ENCODE results near the gene UCK2. TPM values are rescaled to one million over a fixed set of nuclear protein-coding genes. Genes with fewer than 3 reads are reported as not detected.
A peak's percentile ranks its signal among the peaks of the same experiment; 100 is the strongest.

The UCK2 gene
- total and polyA plus RNA-seq, 9 of the 15 experiments (the other 6 are each of a cell fraction or from before 2014, with no cell fraction given), result 71.6 to 145 (median 95.8) TPM

DNA sequence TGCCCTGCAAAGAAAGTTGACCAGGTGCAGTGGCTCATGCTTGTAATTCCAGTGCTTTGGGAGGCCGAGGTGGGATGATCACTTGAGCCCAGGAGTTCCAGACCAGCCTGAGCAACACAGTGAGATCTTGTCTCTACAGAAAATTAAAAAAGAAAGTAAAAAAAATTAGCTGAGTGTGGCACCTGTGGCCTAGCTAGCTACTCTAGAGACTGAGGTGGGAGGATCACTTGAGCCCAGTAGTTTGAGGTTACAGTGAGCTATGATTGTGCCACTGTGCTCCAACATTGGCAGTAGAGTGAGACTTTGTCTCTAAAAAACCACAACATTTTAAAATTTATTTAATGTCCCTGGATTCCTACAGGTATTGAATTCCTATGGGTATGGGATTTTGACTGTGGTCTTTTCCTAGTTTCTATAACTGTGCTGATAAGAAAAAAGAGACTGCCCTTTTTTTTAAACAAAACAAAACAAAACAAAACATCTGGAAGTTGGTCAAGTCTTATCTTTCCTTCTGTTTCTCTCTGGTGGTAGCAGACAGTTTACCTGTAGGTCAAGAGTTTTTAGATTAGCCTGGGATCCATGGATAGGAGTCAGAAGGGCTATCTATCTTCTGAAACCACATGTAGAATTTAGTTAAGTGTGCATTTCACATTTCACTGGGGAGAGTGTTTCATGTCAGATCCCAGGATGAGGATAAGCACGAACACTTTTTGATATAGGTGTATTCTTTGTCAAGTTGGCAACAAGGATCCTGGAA lies 18.8 kb downstream of the UCK2 start:
- H3K4me1 ChIP-seq (replicated peaks in 1 of 2; ENCODE audit: control insufficient read depth in 2 of 2, insufficient read depth in 2 of 2, low read length in 2 of 2), result peaks cover 30 to 62% of the 10 kb centered on the region in 2 experiments
- POLR2A ChIA-PET, result interaction anchor here (0.7 to 4.7 kb wide), 6 partner anchors 9 to 77 kb away, joined by 3 to 41 read pairs (median 4); partner anchors contain the start of gene TMCO1
- TF ChIP-seq TAF9B (IDR thresholded peaks at IDR 0.05; ENCODE audit: partially characterized antibody) (no peak), MECOM (CRISPR knock-in tag; IDR thresholded peaks at IDR 0.05) (0 out of 2 replicates have a peak, but pooled peaks have one; percentile 39), NFE2 (IDR thresholded peaks at IDR 0.05; ENCODE audit: low read depth) (no peak), ZNF324 (CRISPR knock-in tag; IDR thresholded peaks at IDR 0.05) (no peak), U2AF1 (optimal IDR thresholded peaks at IDR 0.05; ENCODE audit: low read depth, low read length) (no peak), ZNF311 (CRISPR knock-in tag; IDR thresholded peaks at IDR 0.05) (no peak), MEF2D (tag; conservative IDR thresholded peaks at IDR 0.05; ENCODE audit: low read depth) (no peak), SMARCE1 (IDR thresholded peaks at IDR 0.05) (peak; percentile 71; the same call in 1 of the 2 replicates), CTBP1 (IDR thresholded peaks at IDR 0.05; ENCODE audit: borderline replicate concordance) (peak; percentile 77; the same call in 1 of the 2 replicates), SP2 (IDR thresholded peaks at IDR 0.05; ENCODE audit: extremely low read depth, low read depth, low read length, poor library complexity, severe bottlenecking) (no peak), MTA2 (IDR thresholded peaks at IDR 0.05; ENCODE audit: low read depth) (peak; percentile 78), ZNF444 (CRISPR knock-in tag; IDR thresholded peaks at IDR 0.05) (no peak), POLR2G (IDR thresholded peaks at IDR 0.05; ENCODE audit: low read depth, low read length) (no peak), BRF1 (IDR thresholded peaks at IDR 0.05; ENCODE audit: borderline replicate concordance, extremely low read depth, insufficient read length) (no peak)
- TF ChIP-seq, protein P1, sequence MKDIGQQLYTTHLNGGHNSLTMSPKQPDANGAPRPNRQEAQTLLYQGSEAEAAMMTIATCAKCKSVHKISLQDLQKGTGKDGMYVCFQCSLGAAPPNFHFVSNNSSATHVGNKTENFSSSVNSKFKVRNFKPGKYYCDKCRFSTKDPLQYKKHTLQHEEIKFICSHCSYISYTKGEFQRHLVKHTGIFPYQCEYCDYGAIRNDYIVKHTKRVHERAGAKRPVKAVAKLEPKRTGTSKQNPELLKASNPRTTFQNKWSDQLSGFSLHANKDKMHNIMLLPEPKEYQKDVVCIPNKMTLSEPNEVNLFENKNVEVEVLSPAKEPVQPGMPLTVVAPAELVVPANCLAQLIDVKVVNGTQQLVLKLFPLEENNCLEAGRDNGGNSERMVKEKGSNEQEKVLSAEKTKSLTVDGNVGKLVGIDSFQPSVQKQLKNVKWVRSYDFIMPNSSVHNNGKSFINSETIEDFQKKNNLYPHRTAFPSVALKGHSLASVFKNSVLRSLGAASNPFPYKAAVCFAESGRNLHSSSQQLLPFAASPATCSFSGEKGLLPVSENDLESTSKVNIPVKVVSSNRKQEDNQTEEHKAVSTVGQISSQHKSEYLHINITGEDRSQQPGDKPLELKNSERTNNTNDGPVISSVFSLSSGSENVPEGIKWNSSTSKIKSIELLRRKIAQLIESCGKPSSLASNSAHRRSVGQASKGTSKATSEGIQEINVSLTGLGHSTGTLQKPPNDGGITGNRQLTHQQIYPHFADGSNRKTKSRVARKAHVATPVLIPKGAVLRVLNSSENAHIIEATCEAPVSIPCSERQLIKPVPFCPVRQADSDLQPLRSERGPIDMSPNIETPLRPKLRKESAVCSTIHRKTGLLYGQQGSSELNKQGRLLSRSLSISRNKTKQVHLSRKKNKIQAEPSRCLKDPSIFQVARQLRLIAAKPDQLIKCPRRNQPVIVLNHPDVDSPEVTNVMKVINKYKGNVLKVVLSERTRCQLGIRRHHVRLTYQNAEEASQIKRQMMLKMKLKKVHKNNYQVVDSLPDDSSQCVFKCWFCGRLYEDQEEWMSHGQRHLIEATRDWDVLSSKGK (CRISPR knock-in tag; IDR thresholded peaks at IDR 0.05), result no peak
- TF ChIP-seq, protein P2, sequence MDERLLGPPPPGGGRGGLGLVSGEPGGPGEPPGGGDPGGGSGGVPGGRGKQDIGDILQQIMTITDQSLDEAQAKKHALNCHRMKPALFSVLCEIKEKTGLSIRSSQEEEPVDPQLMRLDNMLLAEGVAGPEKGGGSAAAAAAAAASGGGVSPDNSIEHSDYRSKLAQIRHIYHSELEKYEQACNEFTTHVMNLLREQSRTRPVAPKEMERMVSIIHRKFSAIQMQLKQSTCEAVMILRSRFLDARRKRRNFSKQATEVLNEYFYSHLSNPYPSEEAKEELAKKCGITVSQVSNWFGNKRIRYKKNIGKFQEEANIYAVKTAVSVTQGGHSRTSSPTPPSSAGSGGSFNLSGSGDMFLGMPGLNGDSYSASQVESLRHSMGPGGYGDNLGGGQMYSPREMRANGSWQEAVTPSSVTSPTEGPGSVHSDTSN (CRISPR knock-in tag; IDR thresholded peaks at IDR 0.05; ENCODE audit: low read depth), result no peak
- TF ChIP-seq, protein P2 (tag; conservative IDR thresholded peaks at IDR 0.05; ENCODE audit: low read depth), result 0 out of 2 replicates have a peak, but pooled peaks have one; percentile 17

More for the DNA sequence above, 18.8 kb downstream of the UCK2 start:
- no peaks in the 10 kb centered on the region for H3K27me3 ChIP-seq (ENCODE audit: control insufficient read depth in 2 of 2, insufficient read depth in 2 of 2, low read length in 2 of 2)
- H3K9me1 ChIP-seq (ENCODE audit: control insufficient read depth, insufficient read depth, low read length), result peaks cover 14% of the 10 kb centered on the region
- no peak overlapping the region for H2AFZ ChIP-seq (ENCODE audit: low read depth, low read length)
- peaks cover 98% of the 10 kb centered on the region for H3K79me2 ChIP-seq (ENCODE audit: control insufficient read depth, insufficient read depth, low read length)
- H3K27ac ChIP-seq (ENCODE audit: extremely low read depth, low read depth, low read length), result peak overlapping the region; percentile 1; the same call in 1 of the 3 replicates
- in situ Hi-C loops (cut with MboI), result no loop called here
- H3K4me3 ChIP-seq, result no peak overlapping the region
- intact Hi-C loops (cut with micrococcal nuclease), result no loop called here
- FAIRE-seq (peak; percentile 46), DNase-seq (ENCODE audit: extremely low read depth in 1 of 4, low spot score in 3 of 4) (peak in 3 of 4 experiments; percentile 59 to 77 (median 74)), ATAC-seq (0 out of 3 replicates have a peak, but pooled peaks have one; percentile 2)
- BruUV-seq (replicated peaks), result no TSS peak
- H4K20me1 ChIP-seq (replicated peaks; ENCODE audit: control insufficient read depth, insufficient read depth, low read length), result peaks cover 50% of the 10 kb centered on the region
- 5% methylated on average over 2 of the region's 2 CpGs for WGBS (ENCODE audit: insufficient coverage, low coverage, missing lambda C conversion rate)
- H3K36me3 ChIP-seq (ENCODE audit: control insufficient read depth, insufficient read depth, low read length), result peaks cover 16% of the 10 kb centered on the region; the same call in 2 of the 3 replicates
- H3K9me3 ChIP-seq (replicated peaks; ENCODE audit: control insufficient read depth, insufficient read depth, low read depth, low read length), result no peaks in the 10 kb centered on the region
- H3K4me2 ChIP-seq (ENCODE audit: insufficient read depth, low read length), result peak overlapping the region; percentile 30; the same call in 1 of the 2 replicates
- CTCF ChIA-PET (ENCODE audit: low intra/inter-chr PET ratio), result no interaction called here
- H3K9ac ChIP-seq (ENCODE audit: insufficient read depth in 1 of 2, low read depth in 2 of 2, low read length in 2 of 2), result no peak overlapping the region

Data from K562 (cell line).